Muscle layer of colon (tissue), 2 donors: ENCODE results near the gene SLC24A5.

Experiments
- H3K27ac ChIP-seq: one replicate; pipeline ENCODE4 v1.7.0; 2013; ENCODE audit warnings: low read depth, mild to moderate bottlenecking, low read length, moderate library complexity
- H3K27me3 ChIP-seq, 2 donors: one replicate each; pipeline ENCODE4 v1.7.0; 2013; ENCODE audit warnings: low read length in 2 of 2, mild to moderate bottlenecking in 2 of 2; ENCODE audit not compliant: insufficient read depth in 2 of 2, control insufficient read depth in 1 of 2
- H3K36me3 ChIP-seq: one replicate; pipeline ENCODE4 v1.7.0; 2013; ENCODE audit warnings: mild to moderate bottlenecking, low read length; ENCODE audit not compliant: insufficient read depth
- H3K4me1 ChIP-seq: one replicate; pipeline ENCODE4 v1.7.0; 2013; ENCODE audit warnings: mild to moderate bottlenecking, low read length; ENCODE audit not compliant: insufficient read depth
- H3K4me3 ChIP-seq, 2 donors: one replicate each; pipeline ENCODE4 v1.7.0; 2013; ENCODE audit warnings: low read length in 2 of 2, low read depth in 1 of 2, mild to moderate bottlenecking in 1 of 2, moderate library complexity in 1 of 2
- H3K9ac ChIP-seq: one replicate; pipeline ENCODE4 v1.7.0; 2013; ENCODE audit warnings: low read length
- H3K9me3 ChIP-seq: one replicate; pipeline ENCODE4 v1.7.0; 2013; ENCODE audit warnings: mild to moderate bottlenecking, low read length
- donor health status: abdominal sarcoma.
- donor health status: Adenocarcinoma of cecum.

Gene SLC24A5

GRCh38 chr15:48119277-48119676 lies 1.5 kb upstream of the SLC24A5 start:
- no peak overlapping the region for H3K9ac ChIP-seq
- no peaks in the 10 kb centered on the region for H3K27me3 ChIP-seq
- no peaks in the 10 kb centered on the region for H3K36me3 ChIP-seq
- H3K9me3 ChIP-seq = no peaks in the 10 kb centered on the region
- no peak overlapping the region for H3K27ac ChIP-seq
- no peak overlapping the region for H3K4me3 ChIP-seq
- H3K4me1 ChIP-seq = no peaks in the 10 kb centered on the region

GRCh38 chr15:48121849-48122248 lies 1.1 kb downstream of the SLC24A5 start:
- H3K4me3 ChIP-seq = no peak overlapping the region
- no peaks in the 10 kb centered on the region for H3K36me3 ChIP-seq
- no peaks in the 10 kb centered on the region for H3K4me1 ChIP-seq
- H3K27ac ChIP-seq = no peak overlapping the region
- no peaks in the 10 kb centered on the region for H3K9me3 ChIP-seq
- H3K27me3 ChIP-seq = no peaks in the 10 kb centered on the region
- no peak overlapping the region for H3K9ac ChIP-seq

- Histone ChIP-seq H3K4me3 (no peak overlapping the region), H3K27ac (no peak overlapping the region), H3K9me3 (no peaks in the 10 kb centered on the region), H3K4me1 (no peaks in the 10 kb centered on the region), H3K36me3 (no peaks in the 10 kb centered on the region), H3K9ac (no peak overlapping the region), H3K27me3 (no peaks in the 10 kb centered on the region)
Observed at GRCh38 chr15:48126667-48127355, 6.0 kb downstream of the SLC24A5 start.

GRCh38 chr15:48131324-48131723 lies 10.5 kb downstream of the SLC24A5 start:
- H3K27ac ChIP-seq = no peak overlapping the region
- no peaks in the 10 kb centered on the region for H3K27me3 ChIP-seq
- H3K36me3 ChIP-seq = no peaks in the 10 kb centered on the region
- no peak overlapping the region for H3K4me3 ChIP-seq
- H3K9ac ChIP-seq = no peak overlapping the region
- H3K4me1 ChIP-seq = no peaks in the 10 kb centered on the region
- H3K9me3 ChIP-seq = no peaks in the 10 kb centered on the region

- Histone ChIP-seq H3K36me3 (no peaks in the 10 kb centered on the region), H3K9ac (no peak overlapping the region), H3K27me3 (no peaks in the 10 kb centered on the region), H3K27ac (no peak overlapping the region), H3K4me1 (no peaks in the 10 kb centered on the region), H3K9me3 (no peaks in the 10 kb centered on the region), H3K4me3 (no peak overlapping the region)
Observed at GRCh38 chr15:48132874-48133273, 12.1 kb downstream of the SLC24A5 start.

GRCh38 chr15:48143856-48144255 lies 23.1 kb downstream of the SLC24A5 start:
- no peaks in the 10 kb centered on the region for H3K27me3 ChIP-seq
- no peak overlapping the region for H3K27ac ChIP-seq
- no peaks in the 10 kb centered on the region for H3K9me3 ChIP-seq
- H3K4me3 ChIP-seq = no peak overlapping the region
- no peaks in the 10 kb centered on the region for H3K36me3 ChIP-seq
- H3K9ac ChIP-seq = no peak overlapping the region
- peaks cover 29% of the 10 kb centered on the region for H3K4me1 ChIP-seq

- H3K27ac ChIP-seq = no peak overlapping the region
Observed at GRCh38 chr15:48144889-48145288, 24.1 kb downstream of the SLC24A5 start.

GRCh38 chr15:48145923-48146322 lies 25.1 kb downstream of the SLC24A5 start:
- Histone ChIP-seq H3K9ac (no peak overlapping the region), H3K4me1 (peaks cover 29% of the 10 kb centered on the region), H3K27ac (no peak overlapping the region), H3K4me3 (no peak overlapping the region), H3K36me3 (peaks cover 6% of the 10 kb centered on the region), H3K9me3 (no peaks in the 10 kb centered on the region), H3K27me3 (no peaks in the 10 kb centered on the region)

More at GRCh38 chr15:48144889-48145288, 24.1 kb downstream of the SLC24A5 start:
- H3K27me3 ChIP-seq = no peaks in the 10 kb centered on the region
- H3K4me3 ChIP-seq = no peak overlapping the region
- H3K9me3 ChIP-seq = no peaks in the 10 kb centered on the region
- peaks cover 29% of the 10 kb centered on the region for H3K4me1 ChIP-seq
- H3K9ac ChIP-seq = no peak overlapping the region
- H3K36me3 ChIP-seq = peaks cover 2% of the 10 kb centered on the region

GRCh38 chr15:48147358-48147757 lies 26.6 kb downstream of the SLC24A5 start:
- Histone ChIP-seq H3K4me1 (peaks cover 29% of the 10 kb centered on the region), H3K27me3 (no peaks in the 10 kb centered on the region), H3K9me3 (no peaks in the 10 kb centered on the region), H3K27ac (no peak overlapping the region), H3K9ac (no peak overlapping the region), H3K4me3 (no peak overlapping the region), H3K36me3 (peaks cover 14% of the 10 kb centered on the region)

GRCh38 chr15:48149858-48150257 lies 29.1 kb downstream of the SLC24A5 start:
- H3K4me1 ChIP-seq = peaks cover 13% of the 10 kb centered on the region
- no peaks in the 10 kb centered on the region for H3K27me3 ChIP-seq
- H3K4me3 ChIP-seq = no peak overlapping the region
- H3K27ac ChIP-seq = no peak overlapping the region
- H3K9me3 ChIP-seq = no peaks in the 10 kb centered on the region
- no peak overlapping the region for H3K9ac ChIP-seq
- peaks cover 14% of the 10 kb centered on the region for H3K36me3 ChIP-seq

GRCh38 chr15:48153526-48153925 lies 32.7 kb downstream of the SLC24A5 start:
- no peak overlapping the region for H3K9ac ChIP-seq

GRCh38 chr15:48168616-48169015 lies 47.8 kb downstream of the SLC24A5 start:
- no peak overlapping the region for H3K4me3 ChIP-seq
- H3K4me1 ChIP-seq = no peaks in the 10 kb centered on the region

More at GRCh38 chr15:48153526-48153925, 32.7 kb downstream of the SLC24A5 start:
- Histone ChIP-seq H3K27me3 (no peaks in the 10 kb centered on the region), H3K9me3 (no peaks in the 10 kb centered on the region), H3K27ac (no peak overlapping the region), H3K36me3 (peaks cover 14% of the 10 kb centered on the region), H3K4me3 (no peak overlapping the region), H3K4me1 (no peaks in the 10 kb centered on the region)

More at GRCh38 chr15:48168616-48169015, 47.8 kb downstream of the SLC24A5 start:
- H3K27me3 ChIP-seq = no peaks in the 10 kb centered on the region
- no peak overlapping the region for H3K27ac ChIP-seq
- H3K36me3 ChIP-seq = peaks cover 4% of the 10 kb centered on the region
- H3K9me3 ChIP-seq = no peaks in the 10 kb centered on the region
- no peak overlapping the region for H3K9ac ChIP-seq
